ENCODE measurements around the gene ASTN1.

ASTN1 gene

DNA sequence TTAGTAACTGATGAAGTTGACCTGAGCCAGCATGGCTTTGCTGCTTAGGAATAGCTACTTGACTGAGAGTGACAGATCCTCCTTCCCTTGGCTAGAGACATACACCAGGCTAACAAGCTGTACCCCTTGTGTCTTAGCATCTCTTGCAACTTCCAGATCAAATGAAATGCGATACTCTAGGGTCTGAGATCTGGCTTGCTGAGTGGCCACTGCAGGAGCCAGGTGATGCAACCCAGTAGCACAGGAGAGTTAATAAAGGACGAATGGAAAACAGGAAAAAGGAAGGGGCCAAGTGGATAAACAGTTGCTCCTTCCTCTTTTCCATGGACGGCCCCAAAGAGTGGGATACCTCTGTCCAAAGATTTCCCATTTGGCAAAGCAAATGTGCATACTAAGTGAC lies 38.2 kb downstream of the ASTN1 start:
- TF ChIP-seq POLR2AphosphoS5 (IDR thresholded peaks at IDR 0.05; ENCODE audit: low read depth, low read length) (no peak), SIN3A (IDR thresholded peaks at IDR 0.05; ENCODE audit: borderline replicate concordance, insufficient read depth, low read length) (no peak), FOXP2 (optimal IDR thresholded peaks at IDR 0.05; ENCODE audit: borderline replicate concordance, extremely low read depth, extremely low read length, insufficient read depth) (no peak), TAF1 (IDR thresholded peaks at IDR 0.05; ENCODE audit: borderline replicate concordance, insufficient read depth, low read length) (no peak)
- TF ChIP-seq, protein P1, sequence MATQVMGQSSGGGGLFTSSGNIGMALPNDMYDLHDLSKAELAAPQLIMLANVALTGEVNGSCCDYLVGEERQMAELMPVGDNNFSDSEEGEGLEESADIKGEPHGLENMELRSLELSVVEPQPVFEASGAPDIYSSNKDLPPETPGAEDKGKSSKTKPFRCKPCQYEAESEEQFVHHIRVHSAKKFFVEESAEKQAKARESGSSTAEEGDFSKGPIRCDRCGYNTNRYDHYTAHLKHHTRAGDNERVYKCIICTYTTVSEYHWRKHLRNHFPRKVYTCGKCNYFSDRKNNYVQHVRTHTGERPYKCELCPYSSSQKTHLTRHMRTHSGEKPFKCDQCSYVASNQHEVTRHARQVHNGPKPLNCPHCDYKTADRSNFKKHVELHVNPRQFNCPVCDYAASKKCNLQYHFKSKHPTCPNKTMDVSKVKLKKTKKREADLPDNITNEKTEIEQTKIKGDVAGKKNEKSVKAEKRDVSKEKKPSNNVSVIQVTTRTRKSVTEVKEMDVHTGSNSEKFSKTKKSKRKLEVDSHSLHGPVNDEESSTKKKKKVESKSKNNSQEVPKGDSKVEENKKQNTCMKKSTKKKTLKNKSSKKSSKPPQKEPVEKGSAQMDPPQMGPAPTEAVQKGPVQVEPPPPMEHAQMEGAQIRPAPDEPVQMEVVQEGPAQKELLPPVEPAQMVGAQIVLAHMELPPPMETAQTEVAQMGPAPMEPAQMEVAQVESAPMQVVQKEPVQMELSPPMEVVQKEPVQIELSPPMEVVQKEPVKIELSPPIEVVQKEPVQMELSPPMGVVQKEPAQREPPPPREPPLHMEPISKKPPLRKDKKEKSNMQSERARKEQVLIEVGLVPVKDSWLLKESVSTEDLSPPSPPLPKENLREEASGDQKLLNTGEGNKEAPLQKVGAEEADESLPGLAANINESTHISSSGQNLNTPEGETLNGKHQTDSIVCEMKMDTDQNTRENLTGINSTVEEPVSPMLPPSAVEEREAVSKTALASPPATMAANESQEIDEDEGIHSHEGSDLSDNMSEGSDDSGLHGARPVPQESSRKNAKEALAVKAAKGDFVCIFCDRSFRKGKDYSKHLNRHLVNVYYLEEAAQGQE (IDR thresholded peaks at IDR 0.05; ENCODE audit: insufficient read depth in 1 of 2, low read depth in 2 of 2, low read length in 2 of 2): no peak

DNA sequence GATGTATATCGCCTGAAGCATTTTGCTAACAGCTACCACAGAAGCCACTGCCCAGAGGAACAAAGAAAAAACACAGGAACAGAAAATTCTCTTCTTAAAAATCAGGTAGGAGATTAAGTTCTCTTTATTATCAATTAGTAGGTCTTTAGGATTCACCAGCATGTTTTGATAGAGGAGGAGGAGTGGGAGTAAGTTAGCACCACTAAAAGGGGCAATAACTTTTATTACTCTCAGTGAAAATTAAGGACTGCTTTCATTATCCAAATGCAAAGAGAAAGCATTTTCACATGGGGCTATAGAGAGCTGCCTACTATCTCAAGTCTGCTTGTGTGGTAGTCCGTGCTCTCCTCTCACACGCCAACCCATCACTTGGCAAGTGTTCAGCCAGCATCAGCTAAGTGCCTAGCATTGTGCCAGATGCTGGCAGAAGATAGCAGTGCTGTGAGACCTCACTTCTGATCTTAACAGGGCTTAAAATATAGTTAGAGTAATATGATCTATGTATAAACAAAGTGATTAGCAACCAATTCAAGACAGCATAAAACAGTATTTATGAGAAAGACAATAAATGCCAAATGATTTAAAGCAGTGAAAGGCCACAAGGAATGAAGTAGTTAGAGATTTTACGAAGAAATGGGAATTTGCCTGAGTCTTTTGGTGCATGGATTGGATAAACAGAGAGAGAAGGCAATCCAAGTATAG lies 39.8 kb downstream of the ASTN1 start:
- no peak for TF ChIP-seq SIN3A (IDR thresholded peaks at IDR 0.05; ENCODE audit: borderline replicate concordance, insufficient read depth, low read length)
- no peak for TF ChIP-seq TAF1 (IDR thresholded peaks at IDR 0.05; ENCODE audit: borderline replicate concordance, insufficient read depth, low read length)
- no peak for TF ChIP-seq FOXP2 (optimal IDR thresholded peaks at IDR 0.05; ENCODE audit: borderline replicate concordance, extremely low read depth, extremely low read length, insufficient read depth)
- TF ChIP-seq POLR2AphosphoS5 (IDR thresholded peaks at IDR 0.05; ENCODE audit: low read depth, low read length): no peak

DNA sequence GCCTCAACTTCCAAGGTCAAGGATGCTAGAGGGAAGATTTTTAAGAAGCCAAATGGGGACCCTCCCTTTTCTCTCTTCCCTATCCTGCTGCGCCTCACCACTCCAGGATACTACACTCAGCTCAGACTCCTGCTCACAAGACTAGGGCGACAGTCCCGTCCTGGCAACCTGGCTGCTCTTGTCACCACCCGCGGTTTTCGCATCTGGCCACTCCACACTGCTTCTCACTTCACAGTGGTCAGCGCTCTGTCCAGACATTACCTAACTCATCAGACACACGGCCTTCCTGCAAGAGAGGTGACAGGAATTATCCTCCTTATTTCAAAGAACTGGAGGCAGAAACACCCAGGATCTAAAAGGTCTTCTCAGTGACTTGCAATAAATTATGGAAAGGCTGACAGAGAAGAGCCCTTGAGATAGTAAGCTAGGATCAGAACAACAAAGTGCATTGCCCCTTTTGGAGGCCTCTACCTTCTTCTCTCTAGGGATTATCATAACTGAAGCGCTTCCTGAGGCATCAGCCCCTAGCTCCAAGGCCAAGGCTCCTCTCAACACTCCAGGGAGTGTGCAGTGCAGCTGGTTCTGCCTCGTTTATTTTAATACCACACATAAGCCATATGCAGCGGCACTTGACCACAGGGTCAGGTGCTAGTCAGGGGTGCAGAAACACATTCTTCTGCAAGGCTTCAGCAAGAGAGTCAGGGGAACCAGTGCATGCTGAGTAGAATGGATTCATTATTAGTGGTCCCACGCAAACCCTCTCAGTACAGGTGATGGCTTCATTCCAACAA lies 41.9 kb downstream of the ASTN1 start:
- TF ChIP-seq FOXP2 (optimal IDR thresholded peaks at IDR 0.05; ENCODE audit: borderline replicate concordance, extremely low read depth, extremely low read length, insufficient read depth) (no peak), TAF1 (IDR thresholded peaks at IDR 0.05; ENCODE audit: borderline replicate concordance, insufficient read depth, low read length) (no peak)
- TF ChIP-seq, protein P1 (IDR thresholded peaks at IDR 0.05; ENCODE audit: insufficient read depth in 1 of 2, low read depth in 2 of 2, low read length in 2 of 2): no peak

DNA sequence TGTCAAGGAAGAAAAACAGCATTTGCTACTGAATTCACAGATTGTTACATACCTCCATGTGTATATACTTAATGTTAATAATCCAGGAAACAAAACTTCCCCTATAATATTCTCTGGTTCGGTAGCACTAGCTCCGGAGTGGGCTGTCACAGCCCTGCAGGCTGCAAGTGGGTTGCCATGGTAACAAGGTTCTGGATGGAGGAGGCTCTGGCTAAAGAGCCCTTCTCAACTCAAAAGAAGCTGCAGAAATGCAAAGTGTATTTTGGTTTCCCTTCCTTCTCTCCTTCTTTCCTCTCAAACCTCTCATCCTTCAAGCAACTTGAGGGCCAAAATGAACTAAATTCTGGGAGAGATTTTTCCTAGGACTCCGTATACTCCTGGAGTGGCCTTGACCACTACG lies 45.2 kb downstream of the ASTN1 start:
- TF ChIP-seq, protein P1 (IDR thresholded peaks at IDR 0.05; ENCODE audit: insufficient read depth in 1 of 2, low read depth in 2 of 2, low read length in 2 of 2): no peak

DNA sequence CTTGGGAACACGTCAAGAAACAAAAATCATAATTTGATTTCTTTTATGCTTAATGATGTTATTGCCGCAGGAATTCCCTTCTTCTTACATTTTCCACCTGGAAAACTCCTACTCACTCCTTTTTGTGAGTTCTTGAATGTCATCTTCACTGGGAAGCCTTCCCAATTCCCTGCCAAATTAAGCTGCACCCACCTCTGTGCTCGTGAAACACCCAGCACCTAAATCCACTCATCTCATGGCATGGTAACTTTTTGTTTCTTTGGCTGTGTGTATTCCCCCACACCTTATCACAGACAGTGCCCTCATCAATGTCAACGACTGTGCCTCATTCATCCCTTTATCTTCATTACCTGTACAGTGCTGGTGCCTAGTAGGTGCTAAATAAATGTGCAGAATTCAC lies 45.6 kb downstream of the ASTN1 start:
- TF ChIP-seq, protein P1 (IDR thresholded peaks at IDR 0.05; ENCODE audit: insufficient read depth in 1 of 2, low read depth in 2 of 2, low read length in 2 of 2): no peak
- no peak for TF ChIP-seq TAF1 (IDR thresholded peaks at IDR 0.05; ENCODE audit: borderline replicate concordance, insufficient read depth, low read length)
- TF ChIP-seq SIN3A (IDR thresholded peaks at IDR 0.05; ENCODE audit: borderline replicate concordance, insufficient read depth, low read length): no peak
- TF ChIP-seq FOXP2 (optimal IDR thresholded peaks at IDR 0.05; ENCODE audit: borderline replicate concordance, extremely low read depth, extremely low read length, insufficient read depth): no peak
- TF ChIP-seq POLR2AphosphoS5 (IDR thresholded peaks at IDR 0.05; ENCODE audit: low read depth, low read length): no peak
